GM12878 (cell line): Measurements from ENCODE around the gene PPDPF. TPM values are rescaled to one million over a fixed set of nuclear protein-coding genes. Genes with fewer than 3 reads are reported as not detected.

Experiments used
- ATAC-seq: fragments of 200-7000 bp; cut with Tn5 transposase; 3 replicates; pipeline ENCODE4 v1.9.1; 2020; ENCODE audit warnings: mild to moderate bottlenecking, moderate library complexity
- BruUV-seq: library from RNA; stranded (reverse); fragments of 400-500 nt; replicated peaks from 2 replicates; lab custom pipeline; 2021; lab: Mats Ljungman, UMichigan
- CTCF ChIA-PET: fragments of 300-600 bp; sonication (Branson Sonifier 250); formaldehyde crosslinking; extraction: SDS; loops from one replicate; lab custom pipeline; 2021; ENCODE audit warnings: inconsistent platforms; lab: Yijun Ruan, JAX
- POLR2A ChIA-PET: fragments of 350-600 bp; formaldehyde crosslinking; extraction: SDS; loops from one replicate; lab custom pipeline; 2021; ENCODE audit warnings: inconsistent platforms; lab: Charles Lee
- RAD21 ChIA-PET: fragments of 300-600 bp; sonication (Branson Sonifier 250); formaldehyde crosslinking; loops from one replicate; lab custom pipeline; 2023; ENCODE audit warnings: antibody characterized with exemption; ENCODE audit not compliant: unreplicated experiment; lab: Charles Lee
- SMC1A ChIA-PET: fragments of 300-600 bp; sonication (Branson Sonifier 250); formaldehyde crosslinking; loops from one replicate; lab custom pipeline; 2023; ENCODE audit not compliant: unreplicated experiment, uncharacterized antibody; lab: Charles Lee
- DNase-seq: peaks from one replicate; pipeline ENCODE4 v3.0.0-alpha.2; 2011; ENCODE audit warnings: low read depth, low spot score
- FAIRE-seq: peaks from 3 replicates; lab custom pipeline; 2011; peaks lifted over from hg19 to GRCh38; lab: Jason Lieb, UNC
- H2AFZ ChIP-seq: 2 replicates; pipeline ENCODE4 v1.6.0; 2011; ENCODE audit warnings: low read depth, low read length, control low read depth; ENCODE audit not compliant: control insufficient read depth
- H3K27ac ChIP-seq: 2 replicates; pipeline ENCODE4 v1.5.1; 2011; ENCODE audit warnings: control low read depth; ENCODE audit not compliant: control insufficient read depth, insufficient read depth
- H3K27me3 ChIP-seq, 2 experiments: replicated peaks in 1 of 2; 2 replicates each; pipeline versions ENCODE4 v1.6.0 to v1.6.1; 2011; ENCODE audit warnings: low read length in 1 of 2; ENCODE audit not compliant: control insufficient read depth in 2 of 2, insufficient read depth in 2 of 2
- H3K36me3 ChIP-seq, 2 experiments: 2 replicates each; pipeline ENCODE4 v1.5.1; 2011; ENCODE audit warnings: low read length in 1 of 2; ENCODE audit not compliant: control insufficient read depth in 2 of 2, insufficient read depth in 2 of 2
- H3K4me1 ChIP-seq: 2 replicates; pipeline ENCODE4 v1.6.1; 2011; ENCODE audit warnings: mild to moderate bottlenecking, low read length, moderate library complexity, mixed read lengths; ENCODE audit not compliant: control insufficient read depth, insufficient read depth
- H3K4me2 ChIP-seq: 2 replicates; pipeline ENCODE4 v1.6.0; 2011; ENCODE audit warnings: control low read depth; ENCODE audit not compliant: control insufficient read depth, insufficient read depth
- H3K4me3 ChIP-seq: fragments of 200-600 bp; sonication (generic); 2 replicates; pipeline ENCODE4 v1.5.1; 2016
- H3K79me2 ChIP-seq: 2 replicates; pipeline ENCODE4 v1.6.0; 2011; ENCODE audit warnings: low read length; ENCODE audit not compliant: control insufficient read depth, insufficient read depth
- H3K9ac ChIP-seq: 2 replicates; pipeline ENCODE4 v1.8.0; 2011; ENCODE audit warnings: low read length, control low read depth, mixed read lengths; ENCODE audit not compliant: control insufficient read depth, insufficient read depth
- H3K9me3 ChIP-seq: replicated peaks from 3 replicates; pipeline ENCODE4 v1.5.1; 2011; ENCODE audit warnings: mild to moderate bottlenecking, low read length; ENCODE audit not compliant: control insufficient read depth, insufficient read depth
- H4K20me1 ChIP-seq: 2 replicates; pipeline ENCODE4 v1.6.0; 2011; ENCODE audit not compliant: control insufficient read depth, insufficient read depth
- BHLHE40 ChIP-seq, 2 experiments: fragments of 450-650 bp in 1 of 2; IDR thresholded peaks; 2 replicates each; pipeline ENCODE4 v1.6.1; 2011 to 2017; ENCODE audit warnings: low read depth in 2 of 2, borderline replicate concordance in 1 of 2, improper control_type of control experiment in 1 of 2, low read length in 1 of 2, mild to moderate bottlenecking in 1 of 2
- BRCA1 ChIP-seq: IDR thresholded peaks from 2 replicates; pipeline ENCODE4 v1.6.1; 2011; ENCODE audit warnings: low read depth, low read length, improper control_type of control experiment
- FOXM1 ChIP-seq: IDR thresholded peaks from 2 replicates; pipeline ENCODE4 v1.6.1; 2012; ENCODE audit warnings: low read depth, mild to moderate bottlenecking, inconsistent platforms, low read length, moderate library complexity
- SREBF1 ChIP-seq: IDR thresholded peaks from 2 replicates; pipeline ENCODE4 v1.6.1; 2012; ENCODE audit warnings: mild to moderate bottlenecking, low read length
- TCF12 ChIP-seq: IDR thresholded peaks from 2 replicates; pipeline ENCODE4 v1.6.1; 2011; ENCODE audit warnings: low read depth, mild to moderate bottlenecking, low read length
- WGBS: methylation state at CpG from one replicate; pipeline ENCODE4 v1.1.6; 2016; ENCODE audit warnings: low lambda C conversion rate; ENCODE audit not compliant: insufficient replicate concordance, insufficient coverage; ENCODE audit errors: missing lambda C conversion rate; 5-methylcytosine and 5-hydroxymethylcytosine counted together
- in situ Hi-C: fragments of 300-500 bp; cut with MboI; formaldehyde crosslinking; loops from 9 replicates; pipeline ENCODE4 v1.14.3; 2018; ENCODE audit warnings: mixed read lengths
- intact Hi-C: fragments of 100-400 bp; cut with micrococcal nuclease; formaldehyde crosslinking; loops from one replicate; pipeline ENCODE4 v1.14.2; 2022; ENCODE audit not compliant: unreplicated experiment
- polyA plus RNA-seq, 11 experiments: library from polyadenylated mRNA; depleted of rRNA in 4 of 11; unstranded in 6 of 11; stranded (reverse) in 5 of 11; fragments of >200 nt; fragmentation: Nextera tagmentation in 4 of 11; fragmentation: Illumina TruSeq in 1 of 11; extraction: Ambion mirVana in 4 of 11; extraction: Trizol in 1 of 11; gene quantifications; 1 replicate in 1 of 11; 2 replicates in 10 of 11; pipeline versions ENCODE4 v1.2.1 to v1.2.3, GENCODE V29; 2011 to 2016; ENCODE audit warnings: inconsistent platforms in 2 of 11, missing spikeins in 2 of 11, low read depth in 1 of 11
- total RNA-seq, 4 experiments: library from RNA; depleted of rRNA in 3 of 4; stranded (reverse); fragments of >200 nt in 3 of 4; fragmentation: Illumina TruSeq in 1 of 4; extraction: Trizol in 1 of 4; gene quantifications; 2 replicates each; pipeline versions ENCODE4 v1.2.1 to v1.2.3, GENCODE V29; 2013 to 2021
- TF ChIP-seq, protein P1 (sequence below): IDR thresholded peaks from 2 replicates; pipeline ENCODE4 v1.6.1; 2012; ENCODE audit warnings: low read length, inconsistent platforms

PPDPF gene
- total and polyA plus RNA-seq, 10 of the 15 experiments (the other 5 are each of a cell fraction or from before 2014, with no cell fraction given) = 0.32 to 154 (median 22.8) TPM

DNA sequence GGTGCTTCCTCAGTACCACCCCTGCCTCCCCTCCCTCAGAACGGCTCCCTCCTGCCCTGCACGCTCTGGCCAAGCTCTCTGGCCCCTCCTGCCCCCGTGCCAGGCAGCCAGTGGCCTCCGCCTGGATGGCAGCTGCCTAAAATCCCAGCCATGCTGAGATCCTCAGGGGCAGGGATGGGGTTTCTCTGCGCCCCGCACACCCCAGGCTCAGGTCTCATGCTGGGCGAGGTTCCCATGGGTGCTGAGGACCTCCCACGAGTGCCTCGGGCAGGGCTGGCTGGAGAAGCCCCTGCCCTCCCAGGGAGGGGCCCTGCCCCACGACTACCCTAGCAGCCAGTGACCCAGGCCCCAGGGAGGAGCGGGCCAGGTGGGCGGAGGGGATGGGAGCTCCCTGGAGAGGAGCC, 13.9 kb downstream of the PPDPF start:
- no TSS peak for BruUV-seq
- intact Hi-C loops (no loop called here), in situ Hi-C loops (no loop called here)
- Histone ChIP-seq H3K4me3 (no peak overlapping the region), H3K79me2 (no peaks in the 10 kb centered on the region), H4K20me1 (no peaks in the 10 kb centered on the region), H3K36me3 (no peaks in the 10 kb centered on the region), H3K4me1 (peaks cover 14% of the 10 kb centered on the region), H3K27ac (no peak overlapping the region), H3K9me3 (no peaks in the 10 kb centered on the region), H3K4me2 (no peak overlapping the region), H3K9ac (no peak overlapping the region), H2AFZ (no peak overlapping the region), H3K27me3 (no peaks in the 10 kb centered on the region)
- FAIRE-seq = no peak
- ChIA-PET RAD21 (no interaction called here), CTCF (interaction anchor here (0.8 kb wide), 1 partner anchor 38 kb away, joined by 3 read pairs; no protein-coding TSS in a partner anchor), SMC1A (interaction anchor here (0.6 kb wide), 1 partner anchor 8 kb away, joined by 3 read pairs; no protein-coding TSS in a partner anchor), POLR2A (no interaction called here)
- no peak for TF ChIP-seq BHLHE40 (IDR thresholded peaks at IDR 0.05; ENCODE audit: borderline replicate concordance in 1 of 2, low read depth in 2 of 2, low read length in 1 of 2)
- TF ChIP-seq, protein P1, sequence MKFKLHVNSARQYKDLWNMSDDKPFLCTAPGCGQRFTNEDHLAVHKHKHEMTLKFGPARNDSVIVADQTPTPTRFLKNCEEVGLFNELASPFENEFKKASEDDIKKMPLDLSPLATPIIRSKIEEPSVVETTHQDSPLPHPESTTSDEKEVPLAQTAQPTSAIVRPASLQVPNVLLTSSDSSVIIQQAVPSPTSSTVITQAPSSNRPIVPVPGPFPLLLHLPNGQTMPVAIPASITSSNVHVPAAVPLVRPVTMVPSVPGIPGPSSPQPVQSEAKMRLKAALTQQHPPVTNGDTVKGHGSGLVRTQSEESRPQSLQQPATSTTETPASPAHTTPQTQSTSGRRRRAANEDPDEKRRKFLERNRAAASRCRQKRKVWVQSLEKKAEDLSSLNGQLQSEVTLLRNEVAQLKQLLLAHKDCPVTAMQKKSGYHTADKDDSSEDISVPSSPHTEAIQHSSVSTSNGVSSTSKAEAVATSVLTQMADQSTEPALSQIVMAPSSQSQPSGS = no peak
- TF ChIP-seq TCF12 = no peak
- no peak for TF ChIP-seq BRCA1
- no peak for TF ChIP-seq SREBF1
- no peak for TF ChIP-seq FOXM1
- no peak for ATAC-seq
- 27% methylated on average over 9 of the region's 12 CpGs for WGBS
- DNase-seq = no peak
